Erythroblast (primary cell): ENCODE data around the gene DDX41.

Experiments used
- GATA1 ChIP-seq: IDR thresholded peaks from 2 replicates; pipeline ENCODE4 v1.6.1; 2011; ENCODE audit warnings: low read depth, mild to moderate bottlenecking, control low read depth, low read length, moderate library complexity
- POLR2A ChIP-seq: IDR thresholded peaks from 2 replicates; pipeline ENCODE4 v1.6.1; 2011; ENCODE audit warnings: mild to moderate bottlenecking, low read length

GRCh38 chr5:177537389-177538361 lies 20.9 kb upstream of the DDX41 start:
- no peak for TF ChIP-seq POLR2A
- TF ChIP-seq GATA1: no peak
